Esophagus squamous epithelium (tissue), 5 donors: ENCODE data around the gene HMG20A. TPM values are rescaled to one million over a fixed set of nuclear protein-coding genes. Genes with fewer than 3 reads are reported as not detected.

Source experiments
- DNase-seq: peaks from one replicate; lab custom pipeline; 2025; lab: John Stamatoyannopoulos, UW
- H3K27ac ChIP-seq, 4 donors: fragments of 200-600 bp; sonication (generic); one replicate each; pipeline ENCODE4 v1.5.1; 2016 to 2019; ENCODE audit warnings: mild to moderate bottlenecking in 1 of 4
- H3K27me3 ChIP-seq, 4 donors: fragments of 200-600 bp; sonication (generic); 1 replicate in 3 of 4; 2 replicates in 1 of 4; pipeline versions ENCODE4 v1.5.1 to v1.6.0; 2017 to 2021; ENCODE audit warnings: antibody characterized with exemption in 1 of 4
- H3K36me3 ChIP-seq, 3 donors: fragments of 200-600 bp; sonication (generic); one replicate each; pipeline ENCODE4 v1.5.1; 2016 to 2019
- H3K4me1 ChIP-seq, 3 donors: fragments of 200-600 bp; sonication (generic); one replicate each; pipeline ENCODE4 v1.5.1; 2017 to 2019
- H3K4me3 ChIP-seq, 4 donors: fragments of 200-600 bp; sonication (generic); 1 replicate in 3 of 4; 2 replicates in 1 of 4; pipeline ENCODE4 v1.5.1; 2016 to 2019; ENCODE audit warnings: mild to moderate bottlenecking in 2 of 4, moderate library complexity in 1 of 4
- H3K9me3 ChIP-seq, 3 donors: fragments of 200-600 bp; sonication (generic); one replicate each; pipeline ENCODE4 v1.5.1; 2016 to 2019
- POLR2A ChIP-seq, 4 donors: fragments of 450-650 bp; IDR thresholded peaks; one replicate each; pipeline ENCODE4 v1.6.1; 2017; ENCODE audit warnings: antibody characterized with exemption in 4 of 4, mild to moderate bottlenecking in 4 of 4, moderate library complexity in 3 of 4
- WGBS, 2 donors: methylation state at CpG; one replicate each; pipeline ENCODE4 v1.1.5; 2018; 5-methylcytosine and 5-hydroxymethylcytosine counted together
- intact Hi-C: fragments of 100-400 bp; cut with DNase I; formaldehyde crosslinking; loops from one replicate; pipeline ENCODE4 v1.15.0; 2022
- total RNA-seq, 4 donors: library from RNA; depleted of rRNA; stranded (reverse); fragments of >200 nt; gene quantifications; one replicate each; pipeline ENCODE4 v1.1.0, GENCODE V29; 2016
- TF ChIP-seq, protein P1 (sequence below), 6 experiments: fragments of 450-650 bp in 4 of 6; fragments of 200-600 bp in 2 of 6; sonication (generic) in 2 of 6; IDR thresholded peaks; one replicate each; pipeline ENCODE4 v1.5.1; 2016 to 2019; ENCODE audit warnings: antibody characterized with exemption in 6 of 6, mild to moderate bottlenecking in 4 of 6, moderate library complexity in 4 of 6
- donor health status: DM: yes; HTN: yes; CAD: no.

HMG20A gene
- total RNA-seq, 4 donors from 2014 or later = 7.9 to 22.7 (median 12.9) TPM

DNA sequence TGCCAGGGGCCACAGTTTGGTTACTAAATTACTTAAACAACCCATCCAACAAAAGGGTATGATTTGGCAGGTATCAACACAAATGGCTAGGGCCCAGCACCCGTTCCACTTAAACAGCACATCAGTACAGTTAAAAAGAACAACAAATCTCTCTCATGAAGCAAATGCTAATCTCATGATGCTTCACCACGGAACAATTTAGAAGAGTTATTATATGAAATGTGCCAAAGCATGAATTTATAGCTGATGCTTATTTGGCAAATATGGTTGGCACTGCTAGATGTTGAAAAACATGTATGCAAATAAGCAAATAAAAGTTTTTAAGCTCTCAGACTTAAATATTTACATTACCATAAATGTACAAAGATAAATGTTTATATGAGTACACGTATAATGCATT, 3.1 kb upstream of the HMG20A start:
- Histone ChIP-seq H3K9me3 (no peaks in the 10 kb centered on the region), H3K4me3 (peak overlapping the region in 2 of 4 donors; percentile 91 to 92), H3K4me1 (peaks cover 9 to 55% (median 19%) of the 10 kb centered on the region in 3 donors), H3K36me3 (no peaks in the 10 kb centered on the region), H3K27me3 (no peaks in the 10 kb centered on the region), H3K27ac (peak overlapping the region in 1 of 4 donors; percentile 92)
- no peak for DNase-seq
- 51 to 55% methylated on average over 3 of the region's 3 CpGs for WGBS, 2 donors
- TF ChIP-seq POLR2A (IDR thresholded peaks at IDR 0.05) = no peak
- TF ChIP-seq, protein P1, sequence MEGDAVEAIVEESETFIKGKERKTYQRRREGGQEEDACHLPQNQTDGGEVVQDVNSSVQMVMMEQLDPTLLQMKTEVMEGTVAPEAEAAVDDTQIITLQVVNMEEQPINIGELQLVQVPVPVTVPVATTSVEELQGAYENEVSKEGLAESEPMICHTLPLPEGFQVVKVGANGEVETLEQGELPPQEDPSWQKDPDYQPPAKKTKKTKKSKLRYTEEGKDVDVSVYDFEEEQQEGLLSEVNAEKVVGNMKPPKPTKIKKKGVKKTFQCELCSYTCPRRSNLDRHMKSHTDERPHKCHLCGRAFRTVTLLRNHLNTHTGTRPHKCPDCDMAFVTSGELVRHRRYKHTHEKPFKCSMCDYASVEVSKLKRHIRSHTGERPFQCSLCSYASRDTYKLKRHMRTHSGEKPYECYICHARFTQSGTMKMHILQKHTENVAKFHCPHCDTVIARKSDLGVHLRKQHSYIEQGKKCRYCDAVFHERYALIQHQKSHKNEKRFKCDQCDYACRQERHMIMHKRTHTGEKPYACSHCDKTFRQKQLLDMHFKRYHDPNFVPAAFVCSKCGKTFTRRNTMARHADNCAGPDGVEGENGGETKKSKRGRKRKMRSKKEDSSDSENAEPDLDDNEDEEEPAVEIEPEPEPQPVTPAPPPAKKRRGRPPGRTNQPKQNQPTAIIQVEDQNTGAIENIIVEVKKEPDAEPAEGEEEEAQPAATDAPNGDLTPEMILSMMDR (IDR thresholded peaks at IDR 0.05) = no peak
- intact Hi-C loops = no loop called here

DNA sequence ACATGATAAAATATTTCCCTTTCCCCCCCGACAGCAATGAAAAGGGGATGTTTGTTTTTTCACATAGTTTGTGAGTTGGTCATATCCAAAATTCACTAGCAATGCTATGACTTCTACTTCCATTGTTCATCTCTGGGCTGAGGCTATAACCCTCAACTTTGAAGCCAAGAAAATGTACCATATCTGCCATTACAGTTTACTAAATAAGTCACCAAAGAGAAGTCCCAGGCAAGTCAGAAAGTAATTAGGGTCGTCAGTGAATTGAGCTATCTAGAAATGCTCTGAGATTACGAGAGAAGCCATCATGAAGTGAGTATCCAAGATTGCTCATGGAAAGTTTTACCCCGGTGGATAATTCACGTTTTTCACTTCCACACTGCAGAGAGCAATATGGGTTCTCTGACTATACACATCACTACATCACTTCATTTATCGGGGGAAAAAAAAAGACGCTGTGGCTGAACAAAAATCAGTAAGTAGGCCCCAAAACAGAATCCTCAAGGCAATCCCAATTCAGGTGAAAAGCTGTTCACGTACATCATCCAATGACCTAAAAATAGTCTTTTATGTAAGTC, 2.2 kb upstream of the HMG20A start:
- peaks cover 9 to 58% (median 21%) of the 10 kb centered on the region in 3 donors for H3K4me1 ChIP-seq
- H3K27ac ChIP-seq = peak overlapping the region in 3 of 4 donors; percentile 92 to 98 (median 96)
- H3K4me3 ChIP-seq = peak overlapping the region; percentile 66 to 92 (median 92)
- DNase-seq = no peak
- TF ChIP-seq POLR2A (IDR thresholded peaks at IDR 0.05) = no peak
- TF ChIP-seq, protein P1 (IDR thresholded peaks at IDR 0.05) = no peak
- H3K27me3 ChIP-seq = no peaks in the 10 kb centered on the region
- 40 to 61% methylated on average over 8 of the region's 8 CpGs for WGBS, 2 donors
- H3K9me3 ChIP-seq = no peaks in the 10 kb centered on the region
- intact Hi-C loops = no loop called here
- no peaks in the 10 kb centered on the region for H3K36me3 ChIP-seq

DNA sequence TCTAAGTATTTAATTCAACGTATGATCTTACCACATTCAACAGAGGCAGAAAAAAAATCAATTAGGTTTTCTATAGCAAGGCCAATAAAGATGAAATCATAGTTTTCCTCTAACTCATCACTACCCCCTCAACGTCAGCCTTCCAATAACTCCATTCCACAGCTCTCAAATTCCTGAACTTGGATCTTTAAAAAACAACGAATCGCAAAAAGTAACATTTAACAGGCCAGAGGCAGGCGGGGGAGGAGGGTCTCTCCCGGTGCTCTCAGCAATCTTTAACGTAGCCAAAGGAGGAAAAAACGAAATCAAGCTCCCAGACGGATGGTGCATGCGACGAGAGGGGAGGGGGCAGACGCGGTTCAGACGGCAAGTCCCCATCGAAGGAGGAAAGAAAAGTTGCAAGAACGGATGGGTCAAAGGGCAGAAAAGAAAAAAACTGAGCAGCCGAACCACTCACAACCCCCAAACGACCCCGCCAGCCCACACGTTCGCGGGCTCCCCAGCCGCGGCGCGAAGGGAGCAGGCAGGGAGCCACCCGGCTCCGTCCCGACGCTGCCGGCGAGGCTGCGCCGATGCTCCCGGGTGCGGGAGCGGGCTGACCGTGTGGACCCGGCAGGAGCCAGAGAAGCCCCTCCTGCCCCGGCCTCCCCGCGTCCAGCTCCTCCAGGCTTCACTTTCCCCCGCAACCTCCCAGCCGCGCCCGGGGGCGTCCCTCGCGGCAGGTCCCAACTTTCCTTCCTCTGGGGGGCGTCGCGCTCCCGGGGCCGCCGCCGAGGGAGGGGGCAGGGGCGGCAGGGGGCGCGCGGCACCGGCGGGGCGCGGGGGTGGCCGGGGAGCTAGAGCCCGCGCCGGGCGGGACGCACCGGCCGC, 1.5 kb upstream of the HMG20A start:
- DNase-seq = no peak

DNA sequence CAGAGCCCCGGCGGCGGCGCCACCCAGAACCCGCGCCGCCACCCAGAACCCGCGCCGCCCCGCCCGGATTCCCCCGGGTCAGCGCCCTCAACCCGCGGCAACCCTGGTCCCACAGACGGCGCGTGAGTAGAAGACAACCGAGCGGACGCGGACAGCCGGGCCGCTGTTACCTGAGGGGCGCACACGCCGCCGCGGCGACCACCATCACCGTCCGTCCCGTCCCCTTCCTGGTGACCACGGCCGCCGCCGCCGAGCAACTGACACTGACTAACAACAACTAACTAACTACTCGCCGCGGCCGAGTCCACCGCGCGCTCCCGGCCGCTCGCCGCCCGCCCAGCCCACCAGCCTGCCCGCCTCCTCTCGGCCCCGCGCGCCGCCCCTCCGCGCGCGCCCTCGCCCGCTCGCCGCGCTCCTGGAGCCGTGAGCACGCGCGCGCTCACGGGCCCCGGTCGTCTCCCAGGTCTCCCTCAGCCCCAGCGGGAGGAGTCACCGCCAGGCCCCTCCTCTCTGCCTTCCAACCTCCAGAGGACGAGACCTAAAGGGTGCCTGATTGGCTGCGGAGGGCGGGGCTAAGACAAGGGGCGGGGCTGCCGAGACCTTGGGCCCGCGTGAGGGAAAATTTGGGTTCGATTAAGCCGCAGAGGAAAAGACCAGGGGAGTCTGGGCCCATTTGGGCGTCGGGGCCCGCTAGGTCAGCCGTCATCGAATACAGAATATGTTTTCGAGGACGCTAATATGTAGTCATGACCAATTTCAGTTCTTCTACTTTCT, 665 bp upstream of the HMG20A start, which contains the start of gene PEAK1:
Gene PEAK1, minus strand, starts transcription at position 269 of the 774 bp plus-strand sequence. CDS start 238,178 bp downstream, outside the sequence.
- intact Hi-C loops = no loop called here
- 0% methylated on average over 11 to 20 of the region's 92 CpGs for WGBS, 2 donors

More for the DNA sequence above, 1.5 kb upstream of the HMG20A start:
- intact Hi-C loops = no loop called here
- Histone ChIP-seq H3K4me3 (peak overlapping the region; percentile 66 to 92 (median 92)), H3K36me3 (no peaks in the 10 kb centered on the region), H3K27me3 (no peaks in the 10 kb centered on the region), H3K27ac (peak overlapping the region; percentile 92 to 98 (median 94)), H3K9me3 (no peaks in the 10 kb centered on the region), H3K4me1 (peaks cover 9 to 65% (median 21%) of the 10 kb centered on the region in 3 donors)
- TF ChIP-seq, protein P1 (IDR thresholded peaks at IDR 0.05) = no peak
- no peak for TF ChIP-seq POLR2A (IDR thresholded peaks at IDR 0.05)
- 1 to 2% methylated on average over 20 to 37 of the region's 72 CpGs for WGBS, 2 donors

More for the DNA sequence above, 665 bp upstream of the HMG20A start, which contains the start of gene PEAK1:
- Histone ChIP-seq H3K4me1 (peaks cover 9 to 66% (median 21%) of the 10 kb centered on the region in 3 donors), H3K9me3 (no peaks in the 10 kb centered on the region), H3K27ac (peak within 1 kb of the TSS; percentile 92 to 98 (median 96)), H3K4me3 (peak within 1 kb of the TSS; percentile 66 to 92 (median 92)), H3K27me3 (no peaks in the 10 kb centered on the region), H3K36me3 (no peaks in the 10 kb centered on the region)
- peak; percentile 93 for DNase-seq
- TF ChIP-seq, protein P1 (IDR thresholded peaks at IDR 0.05) = no peak
- TF ChIP-seq POLR2A (IDR thresholded peaks at IDR 0.05) = peak in 3 of 4 donors; percentile 18 to 90 (median 85)
